ENCODE data around the gene CAVIN3. TPM values are rescaled to one million over a fixed set of nuclear protein-coding genes. Genes with fewer than 3 reads are reported as not detected.

Gene CAVIN3
- polyA plus RNA-seq, 4 donors = 2.0 to 29.6 (median 12.3) TPM

GRCh38 chr11:6356503-6357055 lies 36.3 kb upstream of the CAVIN3 start:
- Histone ChIP-seq H3K4me1 (ENCODE audit: control insufficient read depth in 3 of 3, insufficient read depth in 2 of 3, low read depth in 1 of 3, low read length in 2 of 3) (peaks cover 0 to 19% (median 0%) of the 10 kb centered on the region in 3 donors), H3K27ac (ENCODE audit: low read depth in 1 of 3, low read length in 2 of 3) (peak overlapping the region in 1 of 3 donors; percentile 53)

GRCh38 chr11:6354651-6355485 lies 34.6 kb upstream of the CAVIN3 start:
- Histone ChIP-seq H3K27ac (ENCODE audit: low read depth in 1 of 3, low read length in 2 of 3) (peak overlapping the region in 1 of 3 donors; percentile 63), H3K9me3 (ENCODE audit: control insufficient read depth in 2 of 2, insufficient read depth in 1 of 2, low read depth in 1 of 2, low read length in 1 of 2) (no peaks in the 10 kb centered on the region), H3K27me3 (ENCODE audit: control insufficient read depth in 3 of 3, insufficient read depth in 3 of 3, low read length in 3 of 3) (no peaks in the 10 kb centered on the region), H3K36me3 (ENCODE audit: control insufficient read depth in 3 of 3, insufficient read depth in 2 of 3, low read depth in 1 of 3, low read length in 3 of 3) (no peaks in the 10 kb centered on the region), H3K4me1 (ENCODE audit: control insufficient read depth in 3 of 3, insufficient read depth in 2 of 3, low read depth in 1 of 3, low read length in 2 of 3) (peaks cover 0 to 19% (median 0%) of the 10 kb centered on the region in 3 donors), H3K4me3 (ENCODE audit: low read depth in 1 of 3, low read length in 3 of 3) (no peak overlapping the region)
- DNase-seq (peak in 1 of 2 donors; percentile 43), FAIRE-seq (no peak)
- WGBS, 3 donors = 32 to 65% (median 40%) methylated on average over 4 of the region's 4 CpGs

More at GRCh38 chr11:6356503-6357055, 36.3 kb upstream of the CAVIN3 start:
- H3K9me3 ChIP-seq (ENCODE audit: control insufficient read depth in 2 of 2, insufficient read depth in 1 of 2, low read depth in 1 of 2, low read length in 1 of 2) = no peaks in the 10 kb centered on the region
- no peaks in the 10 kb centered on the region for H3K27me3 ChIP-seq (ENCODE audit: control insufficient read depth in 3 of 3, insufficient read depth in 3 of 3, low read length in 3 of 3)
- no peaks in the 10 kb centered on the region for H3K36me3 ChIP-seq (ENCODE audit: control insufficient read depth in 3 of 3, insufficient read depth in 2 of 3, low read depth in 1 of 3, low read length in 3 of 3)
- no peak for DNase-seq
- WGBS, 3 donors = 43 to 49% (median 46%) methylated on average over 4 of the region's 4 CpGs
- no peak overlapping the region for H3K4me3 ChIP-seq (ENCODE audit: low read depth in 1 of 3, low read length in 3 of 3)
- FAIRE-seq = no peak

DNA sequence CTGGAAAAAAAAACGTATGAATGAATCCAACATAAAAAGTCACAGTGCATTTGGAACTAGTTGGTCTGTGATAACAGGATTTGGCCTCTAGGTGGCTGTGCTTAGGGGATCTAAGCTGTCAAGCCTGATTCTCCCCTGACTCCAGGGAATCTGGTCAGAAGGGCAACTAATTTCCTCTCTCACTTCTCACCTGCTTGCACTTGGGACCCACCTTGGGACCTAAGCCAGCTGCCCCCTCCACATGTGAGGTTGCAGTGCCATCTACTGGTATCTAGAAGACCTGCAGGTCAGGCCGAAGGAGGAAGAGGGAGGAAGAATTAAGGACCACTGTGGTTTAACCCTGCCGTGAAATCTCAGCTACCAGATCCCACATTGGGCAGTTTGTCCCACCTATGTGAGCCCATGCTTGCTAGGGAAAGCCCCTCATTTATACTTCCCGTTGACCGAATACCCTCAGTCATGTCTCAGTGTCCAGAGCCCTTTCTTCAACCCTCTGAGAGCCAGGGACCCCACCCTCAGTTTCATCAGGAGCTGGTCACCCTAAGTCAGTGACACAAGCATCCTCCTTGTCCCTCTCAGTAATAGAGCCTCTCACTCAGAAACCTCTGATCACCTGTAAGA lies 33.2 kb upstream of the CAVIN3 start:
- DNase-seq = peak; percentile 89 to 91
- FAIRE-seq = no peak
- Histone ChIP-seq H3K4me1 (ENCODE audit: control insufficient read depth in 3 of 3, insufficient read depth in 2 of 3, low read depth in 1 of 3, low read length in 2 of 3) (peaks cover 0 to 19% (median 0%) of the 10 kb centered on the region in 3 donors), H3K27me3 (ENCODE audit: control insufficient read depth in 3 of 3, insufficient read depth in 3 of 3, low read length in 3 of 3) (no peaks in the 10 kb centered on the region), H3K27ac (ENCODE audit: low read depth in 1 of 3, low read length in 2 of 3) (no peak overlapping the region), H3K4me3 (ENCODE audit: low read depth in 1 of 3, low read length in 3 of 3) (no peak overlapping the region), H3K36me3 (ENCODE audit: control insufficient read depth in 3 of 3, insufficient read depth in 2 of 3, low read depth in 1 of 3, low read length in 3 of 3) (no peaks in the 10 kb centered on the region), H3K9me3 (ENCODE audit: control insufficient read depth in 2 of 2, insufficient read depth in 1 of 2, low read depth in 1 of 2, low read length in 1 of 2) (no peaks in the 10 kb centered on the region)
- WGBS, 3 donors = 10 to 14% (median 11%) methylated on average over 5 of the region's 5 CpGs

DNA sequence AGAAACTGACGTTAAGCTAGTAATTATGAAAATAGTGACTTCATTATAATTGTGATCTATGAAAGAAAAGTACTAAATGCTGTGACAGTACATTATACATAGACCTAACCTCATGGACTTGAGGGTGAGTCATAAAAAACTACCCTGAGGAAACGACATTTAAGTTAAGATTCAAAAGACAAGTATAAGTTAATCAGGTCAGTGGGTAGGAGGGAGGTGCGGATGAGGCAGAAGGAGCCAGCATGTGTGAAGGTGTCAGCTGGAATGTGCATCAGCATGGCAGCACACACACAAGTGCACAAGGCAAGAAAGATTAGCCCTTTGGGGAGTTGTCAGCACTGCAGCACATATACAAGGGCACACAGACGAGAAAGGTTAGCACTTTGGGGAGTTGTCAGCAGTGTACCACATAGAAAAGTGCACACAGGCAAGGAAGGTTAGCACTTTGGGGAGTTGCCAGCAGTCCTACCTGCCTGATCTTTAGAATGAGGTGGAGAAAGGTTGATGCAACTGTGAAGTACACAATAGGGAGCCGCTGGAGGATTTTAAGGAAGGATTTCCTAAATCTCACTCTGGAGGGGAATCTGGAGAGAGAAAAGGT lies 31.6 kb upstream of the CAVIN3 start:
- H3K27me3 ChIP-seq (ENCODE audit: control insufficient read depth in 3 of 3, insufficient read depth in 3 of 3, low read length in 3 of 3) = no peaks in the 10 kb centered on the region
- H3K36me3 ChIP-seq (ENCODE audit: control insufficient read depth in 3 of 3, insufficient read depth in 2 of 3, low read depth in 1 of 3, low read length in 3 of 3) = no peaks in the 10 kb centered on the region
- no peak for DNase-seq
- WGBS, 3 donors = 65 to 76% (median 73%) methylated on average over 5 of the region's 5 CpGs
- H3K4me1 ChIP-seq (ENCODE audit: control insufficient read depth in 3 of 3, insufficient read depth in 2 of 3, low read depth in 1 of 3, low read length in 2 of 3) = peaks cover 0 to 19% (median 0%) of the 10 kb centered on the region in 3 donors
- no peaks in the 10 kb centered on the region for H3K9me3 ChIP-seq (ENCODE audit: control insufficient read depth in 2 of 2, insufficient read depth in 1 of 2, low read depth in 1 of 2, low read length in 1 of 2)
- no peak overlapping the region for H3K4me3 ChIP-seq (ENCODE audit: low read depth in 1 of 3, low read length in 3 of 3)
- no peak for FAIRE-seq
- no peak overlapping the region for H3K27ac ChIP-seq (ENCODE audit: low read depth in 1 of 3, low read length in 2 of 3)

GRCh38 chr11:6350486-6350885 lies 30.2 kb upstream of the CAVIN3 start:
- DNase-seq (no peak), FAIRE-seq (no peak)
- Histone ChIP-seq H3K4me3 (ENCODE audit: low read depth in 1 of 3, low read length in 3 of 3) (no peak overlapping the region), H3K4me1 (ENCODE audit: control insufficient read depth in 3 of 3, insufficient read depth in 2 of 3, low read depth in 1 of 3, low read length in 2 of 3) (peaks cover 0 to 19% (median 0%) of the 10 kb centered on the region in 3 donors), H3K9me3 (ENCODE audit: control insufficient read depth in 2 of 2, insufficient read depth in 1 of 2, low read depth in 1 of 2, low read length in 1 of 2) (no peaks in the 10 kb centered on the region), H3K27ac (ENCODE audit: low read depth in 1 of 3, low read length in 2 of 3) (no peak overlapping the region), H3K27me3 (ENCODE audit: control insufficient read depth in 3 of 3, insufficient read depth in 3 of 3, low read length in 3 of 3) (no peaks in the 10 kb centered on the region), H3K36me3 (ENCODE audit: control insufficient read depth in 3 of 3, insufficient read depth in 2 of 3, low read depth in 1 of 3, low read length in 3 of 3) (no peaks in the 10 kb centered on the region)
- 83 to 91% (median 89%) methylated on average over 2 of the region's 2 CpGs for WGBS, 3 donors

GRCh38 chr11:6350043-6350442 lies 29.7 kb upstream of the CAVIN3 start:
- Histone ChIP-seq H3K9me3 (ENCODE audit: control insufficient read depth in 2 of 2, insufficient read depth in 1 of 2, low read depth in 1 of 2, low read length in 1 of 2) (no peaks in the 10 kb centered on the region), H3K36me3 (ENCODE audit: control insufficient read depth in 3 of 3, insufficient read depth in 2 of 3, low read depth in 1 of 3, low read length in 3 of 3) (no peaks in the 10 kb centered on the region), H3K4me1 (ENCODE audit: control insufficient read depth in 3 of 3, insufficient read depth in 2 of 3, low read depth in 1 of 3, low read length in 2 of 3) (peaks cover 0 to 15% (median 0%) of the 10 kb centered on the region in 3 donors), H3K27me3 (ENCODE audit: control insufficient read depth in 3 of 3, insufficient read depth in 3 of 3, low read length in 3 of 3) (no peaks in the 10 kb centered on the region), H3K27ac (ENCODE audit: low read depth in 1 of 3, low read length in 2 of 3) (no peak overlapping the region), H3K4me3 (ENCODE audit: low read depth in 1 of 3, low read length in 3 of 3) (no peak overlapping the region)
- DNase-seq = no peak
- FAIRE-seq = no peak

GRCh38 chr11:6345366-6345765 lies 25.1 kb upstream of the CAVIN3 start:
- Histone ChIP-seq H3K27ac (ENCODE audit: low read depth in 1 of 3, low read length in 2 of 3) (no peak overlapping the region), H3K9me3 (ENCODE audit: control insufficient read depth in 2 of 2, insufficient read depth in 1 of 2, low read depth in 1 of 2, low read length in 1 of 2) (no peaks in the 10 kb centered on the region), H3K36me3 (ENCODE audit: control insufficient read depth in 3 of 3, insufficient read depth in 2 of 3, low read depth in 1 of 3, low read length in 3 of 3) (no peaks in the 10 kb centered on the region), H3K4me1 (ENCODE audit: control insufficient read depth in 3 of 3, insufficient read depth in 2 of 3, low read depth in 1 of 3, low read length in 2 of 3) (no peaks in the 10 kb centered on the region), H3K27me3 (ENCODE audit: control insufficient read depth in 3 of 3, insufficient read depth in 3 of 3, low read length in 3 of 3) (no peaks in the 10 kb centered on the region), H3K4me3 (ENCODE audit: low read depth in 1 of 3, low read length in 3 of 3) (no peak overlapping the region)
- WGBS, 3 donors = 78 to 87% (median 82%) methylated on average over 1 of the region's 1 CpG
- no peak for FAIRE-seq
- DNase-seq = no peak

GRCh38 chr11:6336293-6336692 lies 16.0 kb upstream of the CAVIN3 start:
- Histone ChIP-seq H3K27me3 (ENCODE audit: control insufficient read depth in 3 of 3, insufficient read depth in 3 of 3, low read length in 3 of 3) (no peaks in the 10 kb centered on the region), H3K36me3 (ENCODE audit: control insufficient read depth in 3 of 3, insufficient read depth in 2 of 3, low read depth in 1 of 3, low read length in 3 of 3) (no peaks in the 10 kb centered on the region), H3K4me1 (ENCODE audit: control insufficient read depth in 3 of 3, insufficient read depth in 2 of 3, low read depth in 1 of 3, low read length in 2 of 3) (no peaks in the 10 kb centered on the region), H3K9me3 (ENCODE audit: control insufficient read depth in 2 of 2, insufficient read depth in 1 of 2, low read depth in 1 of 2, low read length in 1 of 2) (no peaks in the 10 kb centered on the region), H3K27ac (ENCODE audit: low read depth in 1 of 3, low read length in 2 of 3) (no peak overlapping the region), H3K4me3 (ENCODE audit: low read depth in 1 of 3, low read length in 3 of 3) (no peak overlapping the region)
- 83 to 88% (median 85%) methylated on average over 3 of the region's 3 CpGs for WGBS, 3 donors
- DNase-seq (no peak), FAIRE-seq (no peak)

Measured in small intestine (tissue), 7 donors.